GM12874 (cell line): ENCODE data around the gene HDHD3.

Source experiments
- CTCF ChIP-seq: IDR thresholded peaks from 2 replicates; pipeline ENCODE4 v1.5.1; 2011; ENCODE audit warnings: low read depth, mild to moderate bottlenecking, control low read depth, low read length, moderate library complexity; ENCODE audit not compliant: insufficient read depth

The HDHD3 gene

GRCh38 chr9:113361304-113362018, 15.3 kb downstream of the HDHD3 start:
- no peak for TF ChIP-seq CTCF

DNA sequence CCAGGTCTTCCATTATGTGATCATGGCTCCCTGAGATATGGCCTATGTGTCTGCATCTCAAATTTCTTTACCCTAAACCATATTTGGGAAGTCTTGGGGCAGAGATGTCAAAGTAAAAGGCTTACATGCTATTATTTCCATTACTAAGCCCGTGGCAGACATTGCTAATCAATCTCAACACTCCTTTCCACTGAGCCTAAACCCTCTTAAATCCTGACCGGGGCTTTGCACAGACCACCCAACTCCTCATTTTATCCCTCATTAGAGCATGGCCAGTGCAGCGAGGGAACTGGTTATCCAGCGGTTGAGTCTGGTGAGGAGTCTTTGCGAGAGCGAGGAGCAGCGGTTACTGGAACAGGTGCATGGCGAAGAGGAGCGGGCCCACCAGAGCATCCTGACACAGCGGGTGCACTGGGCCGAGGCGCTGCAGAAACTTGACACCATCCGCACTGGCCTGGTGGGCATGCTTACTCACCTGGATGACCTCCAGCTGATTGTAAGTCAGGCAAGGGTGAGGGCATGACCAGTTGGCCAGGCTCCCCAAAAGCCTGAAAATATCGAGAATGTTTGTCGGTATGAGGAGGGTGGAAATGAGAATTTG, 16.4 kb downstream of the HDHD3 start:
- no peak for TF ChIP-seq CTCF

DNA sequence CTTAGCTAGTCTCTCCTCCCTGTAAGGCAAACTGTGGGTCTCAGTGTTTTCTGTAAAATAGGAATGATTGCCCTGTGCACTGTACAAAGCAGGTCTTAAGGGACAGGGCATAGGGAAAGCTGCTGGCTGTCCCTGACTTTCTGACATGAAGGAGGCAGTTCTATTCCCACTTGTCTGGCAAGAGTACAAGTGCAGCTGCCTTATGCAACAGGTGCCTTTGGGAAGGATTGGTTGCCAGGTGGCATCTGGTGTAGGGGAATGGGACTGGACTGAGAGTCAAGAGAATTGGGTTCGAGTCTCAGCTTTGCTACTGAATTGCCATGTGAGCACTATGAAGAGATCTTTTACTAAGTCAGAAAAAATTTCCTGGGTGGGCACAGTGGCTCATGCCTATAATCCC, 17.4 kb downstream of the HDHD3 start:
- no peak for TF ChIP-seq CTCF

DNA sequence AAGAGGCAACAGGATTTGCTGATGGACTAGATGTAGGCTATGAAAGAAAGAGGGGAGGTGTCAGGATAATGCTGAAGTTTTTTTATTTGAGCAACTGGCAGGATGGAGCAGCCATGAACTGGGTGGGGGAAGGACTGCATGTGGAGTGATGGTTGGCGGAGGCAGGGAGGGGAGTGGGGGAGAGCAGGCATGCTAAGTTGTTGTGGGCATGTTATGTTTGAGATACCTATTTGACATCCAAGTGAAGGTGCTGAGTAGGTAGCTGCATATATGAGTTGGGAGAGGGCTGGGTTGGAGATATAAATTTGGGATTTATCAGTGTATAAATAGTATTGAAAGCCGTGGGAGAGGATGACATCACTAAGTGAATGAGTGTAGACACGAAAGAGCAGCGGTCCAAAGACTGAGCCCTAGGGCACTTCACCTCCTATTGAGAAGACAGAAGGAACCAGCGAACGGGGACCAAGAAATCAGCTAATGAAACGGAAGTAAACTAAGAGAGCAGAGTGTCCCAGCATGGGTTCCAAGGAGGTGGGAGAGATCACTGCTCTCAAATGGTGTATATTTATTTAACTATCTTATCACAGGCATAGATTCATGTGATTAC, 20.0 kb downstream of the HDHD3 start:
- TF ChIP-seq CTCF = no peak

DNA sequence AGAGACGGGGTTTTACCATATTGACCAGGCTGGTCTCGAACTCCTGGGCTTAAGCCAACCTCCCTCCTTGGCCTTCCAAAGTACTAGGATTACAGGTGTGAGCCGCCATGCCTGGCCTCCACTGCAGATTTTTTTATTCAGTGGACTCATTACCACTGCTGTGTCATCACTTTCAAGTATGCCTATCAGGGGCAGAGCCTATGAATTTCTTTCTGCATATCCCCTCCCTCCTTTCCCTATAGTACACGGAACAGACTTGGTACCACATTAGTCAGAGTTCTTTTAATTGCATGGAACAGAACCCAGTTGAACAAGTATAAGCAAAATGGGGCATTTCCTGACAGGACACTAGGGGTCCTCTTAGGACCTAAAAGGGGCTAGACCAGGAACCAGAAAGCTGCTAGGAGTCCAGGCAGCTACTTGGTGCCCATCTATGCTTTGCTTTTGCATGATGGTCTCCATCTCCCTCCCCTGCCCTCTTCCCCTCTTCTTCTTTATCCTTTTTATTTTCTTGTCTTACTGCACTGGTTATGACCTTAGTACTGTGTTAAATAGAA, 21.7 kb downstream of the HDHD3 start:
- no peak for TF ChIP-seq CTCF

- TF ChIP-seq CTCF = no peak
These were observed 24.4 kb downstream of the HDHD3 start for GRCh38 chr9:113352411-113352810.

DNA sequence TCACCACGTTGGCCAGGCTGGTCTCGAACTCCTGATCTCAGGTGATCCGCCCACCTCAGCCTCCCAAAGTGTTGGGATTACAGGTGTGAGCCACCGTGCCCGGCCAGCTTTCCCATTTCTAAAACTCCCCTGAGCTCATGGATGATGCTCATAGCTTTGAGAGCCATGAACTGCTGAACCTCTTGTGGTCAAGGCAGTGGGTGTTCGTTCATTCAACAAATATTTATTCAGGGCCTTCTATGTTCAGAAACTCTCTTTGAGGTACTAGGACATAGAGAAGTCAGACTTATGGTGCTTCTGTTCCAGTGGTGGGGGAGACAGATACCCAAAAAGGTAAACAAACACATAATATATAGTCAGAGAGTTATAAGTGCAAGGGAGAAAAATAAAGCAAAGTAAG, 24.8 kb downstream of the HDHD3 start:
- TF ChIP-seq CTCF = no peak
